H1 (cell line): Measurements from ENCODE around the gene GTPBP6. TPM values are rescaled to one million over a fixed set of nuclear protein-coding genes. Genes with fewer than 3 reads are reported as not detected.

Experiments used
- CTCF ChIA-PET: fragments of 300-600 bp; sonication (Branson Sonifier 250); formaldehyde crosslinking; loops from one replicate; lab custom pipeline; 2021; ENCODE audit not compliant: partially characterized antibody; lab: Charles Lee
- POLR2A ChIA-PET: fragments of 300-600 bp; sonication (Branson Sonifier 250); formaldehyde crosslinking; loops from one replicate; lab custom pipeline; 2021; ENCODE audit warnings: inconsistent platforms; ENCODE audit not compliant: partially characterized antibody; lab: Charles Lee
- DNase-seq, 2 experiments: peaks; one replicate each; pipeline versions ENCODE4 v3.0.0 to v3.0.0-alpha.2; 2010 to 2022; ENCODE audit warnings: low spot score in 2 of 2, low read depth in 1 of 2, mixed read lengths in 1 of 2
- FAIRE-seq: peaks from 2 replicates; lab custom pipeline; 2011; peaks lifted over from hg19 to GRCh38; lab: Jason Lieb, UNC
- H2AFZ ChIP-seq: 2 replicates; pipeline ENCODE4 v1.8.1; 2012; ENCODE audit warnings: low read length, inconsistent platforms
- H2AK5ac ChIP-seq: 2 replicates; pipeline ENCODE4 v1.6.1; 2013; ENCODE audit warnings: low read depth, low read length
- H2BK120ac ChIP-seq: replicated peaks from 2 replicates; pipeline ENCODE3; 2013; ENCODE audit warnings: low read depth, low read length, inconsistent platforms
- H2BK12ac ChIP-seq: 2 replicates; pipeline ENCODE4 v1.6.1; 2013; ENCODE audit warnings: low read depth, low read length
- H2BK15ac ChIP-seq: 2 replicates; pipeline ENCODE4 v1.6.1; 2013; ENCODE audit warnings: low read length
- H2BK20ac ChIP-seq: 2 replicates; pipeline ENCODE4 v1.6.1; 2013; ENCODE audit warnings: low read length
- H2BK5ac ChIP-seq: 2 replicates; pipeline ENCODE4 v1.6.1; 2013; ENCODE audit warnings: low read depth, low read length
- H3K14ac ChIP-seq: 2 replicates; pipeline ENCODE4 v1.6.1; 2013; ENCODE audit warnings: inconsistent platforms; ENCODE audit not compliant: insufficient read length
- H3K18ac ChIP-seq: 2 replicates; pipeline ENCODE4 v1.6.1; 2013; ENCODE audit warnings: low read length; ENCODE audit errors: extremely low read depth
- H3K23ac ChIP-seq: 2 replicates; pipeline ENCODE4 v1.6.1; 2013; ENCODE audit warnings: inconsistent platforms; ENCODE audit not compliant: insufficient read length
- H3K23me2 ChIP-seq: 2 replicates; pipeline ENCODE4 v1.6.1; 2013; ENCODE audit warnings: low read depth, low read length
- H3K27ac ChIP-seq: 2 replicates; pipeline ENCODE4 v1.6.1; 2011; ENCODE audit warnings: low read depth, low read length, inconsistent platforms
- H3K27me3 ChIP-seq, 4 experiments: replicated peaks in 1 of 4; 1 replicate in 1 of 4; 2 replicates in 3 of 4; pipeline versions ENCODE4 v1.6.1 to v1.8.1; 2011 to 2013; ENCODE audit warnings: low read length in 3 of 4, mild to moderate bottlenecking in 3 of 4, inconsistent platforms in 2 of 4, mixed read lengths in 2 of 4, moderate library complexity in 1 of 4; ENCODE audit not compliant: control insufficient read depth in 3 of 4, insufficient read depth in 3 of 4; ENCODE audit errors: extremely low read depth in 1 of 4
- H3K36me3 ChIP-seq, 4 experiments: 2 replicates each; pipeline versions ENCODE4 v1.6.1 to v1.8.1; 2011 to 2013; ENCODE audit warnings: mild to moderate bottlenecking in 4 of 4, low read length in 3 of 4, moderate library complexity in 2 of 4, control low read depth in 1 of 4, inconsistent platforms in 1 of 4; ENCODE audit not compliant: insufficient read depth in 4 of 4, control insufficient read depth in 2 of 4
- H3K4ac ChIP-seq: replicated peaks from 2 replicates; pipeline ENCODE3; 2013; ENCODE audit warnings: low read length, low read depth, mixed read lengths, inconsistent platforms; ENCODE audit not compliant: insufficient read length
- H3K4me1 ChIP-seq, 4 experiments: replicated peaks in 1 of 4; 1 replicate in 1 of 4; 2 replicates in 3 of 4; pipeline versions ENCODE4 v1.6.1 to v1.8.1; 2011 to 2013; ENCODE audit warnings: low read length in 3 of 4, inconsistent platforms in 2 of 4, mixed read lengths in 1 of 4; ENCODE audit not compliant: insufficient read depth in 4 of 4, control insufficient read depth in 3 of 4
- H3K4me2 ChIP-seq, 2 experiments: 2 replicates each; pipeline versions ENCODE4 v1.6.1 to v1.8.1; 2011 to 2013; ENCODE audit warnings: low read depth in 2 of 2, low read length in 2 of 2, control low read depth in 1 of 2, inconsistent platforms in 1 of 2, mild to moderate bottlenecking in 1 of 2; ENCODE audit not compliant: insufficient read depth in 1 of 2
- H3K4me3 ChIP-seq, 4 experiments: fragments of 200-600, 300-600 bp in 1 of 4; sonication (generic), shearing (Covaris generic), sonication (Bioruptor Twin) in 1 of 4; 2 replicates each; pipeline versions ENCODE4 v1.5.1 to v1.8.1; 2011 to 2016; ENCODE audit warnings: low read length in 4 of 4, low read depth in 3 of 4, control low read depth in 2 of 4, inconsistent platforms in 2 of 4, mild to moderate bottlenecking in 2 of 4, mixed read lengths in 1 of 4, moderate library complexity in 1 of 4; ENCODE audit not compliant: insufficient read depth in 2 of 4; ENCODE audit errors: extremely low read depth in 1 of 4
- H3K56ac ChIP-seq: replicated peaks from 2 replicates; pipeline ENCODE3; 2013; ENCODE audit warnings: low read depth, mild to moderate bottlenecking, mixed read lengths, low read length, inconsistent platforms; ENCODE audit not compliant: insufficient read length
- H3K79me1 ChIP-seq: 2 replicates; pipeline ENCODE4 v1.6.1; 2013; ENCODE audit warnings: low read depth, low read length, control low read depth
- H3K79me2 ChIP-seq, 2 experiments: 2 replicates each; pipeline versions ENCODE4 v1.6.1 to v1.8.1; 2012 to 2013; ENCODE audit warnings: low read length in 2 of 2, mild to moderate bottlenecking in 2 of 2, inconsistent platforms in 1 of 2; ENCODE audit not compliant: insufficient read depth in 2 of 2, control insufficient read depth in 1 of 2
- H3K9ac ChIP-seq, 4 experiments: replicated peaks in 1 of 4; 1 replicate in 1 of 4; 2 replicates in 3 of 4; pipeline versions ENCODE4 v1.6.1 to v1.8.1; 2011 to 2013; ENCODE audit warnings: low read depth in 3 of 4, low read length in 3 of 4, control low read depth in 2 of 4, mild to moderate bottlenecking in 2 of 4, moderate library complexity in 2 of 4, inconsistent platforms in 1 of 4; ENCODE audit errors: extremely low read depth in 1 of 4
- H3K9me3 ChIP-seq, 2 experiments: 2 replicates each; pipeline versions ENCODE4 v1.6.1 to v1.8.1; 2012 to 2013; ENCODE audit warnings: mild to moderate bottlenecking in 2 of 2, moderate library complexity in 2 of 2, control low read depth in 1 of 2, inconsistent platforms in 1 of 2, low read depth in 1 of 2, low read length in 1 of 2, mixed read lengths in 1 of 2; ENCODE audit not compliant: insufficient read depth in 2 of 2
- H4K20me1 ChIP-seq, 2 experiments: replicated peaks in 1 of 2; 2 replicates each; pipeline versions ENCODE3 to v1.8.1; 2011 to 2013; ENCODE audit warnings: inconsistent platforms in 2 of 2, low read length in 2 of 2, mild to moderate bottlenecking in 1 of 2; ENCODE audit not compliant: insufficient read depth in 2 of 2, control insufficient read depth in 1 of 2
- H4K5ac ChIP-seq: 2 replicates; pipeline ENCODE4 v1.6.1; 2013; ENCODE audit warnings: low read length, low read depth, mixed read lengths, inconsistent platforms; ENCODE audit not compliant: insufficient read length
- H4K8ac ChIP-seq: 2 replicates; pipeline ENCODE4 v1.8.0; 2013; ENCODE audit warnings: mild to moderate bottlenecking, moderate library complexity, low read length, inconsistent platforms; ENCODE audit not compliant: insufficient read depth; ENCODE audit errors: extremely low read depth
- H4K91ac ChIP-seq: replicated peaks from 2 replicates; pipeline ENCODE3; 2013; ENCODE audit warnings: low read length, mixed read lengths, inconsistent platforms; ENCODE audit not compliant: insufficient read length
- CEBPB ChIP-seq: IDR thresholded peaks from 2 replicates; pipeline ENCODE4 v1.6.1; 2012; ENCODE audit warnings: low read depth, low read length
- CHD2 ChIP-seq: IDR thresholded peaks from 2 replicates; pipeline ENCODE4 v1.6.1; 2012; ENCODE audit warnings: low read length, improper control_type of control experiment
- EP300 ChIP-seq, 2 experiments: IDR thresholded peaks; 1 replicate in 1 of 2; 2 replicates in 1 of 2; pipeline ENCODE4 v1.6.1; 2011 to 2012; ENCODE audit warnings: low read depth in 2 of 2, low read length in 2 of 2, mild to moderate bottlenecking in 2 of 2, borderline replicate concordance in 1 of 2, inconsistent platforms in 1 of 2, moderate library complexity in 1 of 2
- EZH2 ChIP-seq: fragments of 200-600 bp; sonication (generic); IDR thresholded peaks from 2 replicates; pipeline ENCODE4 v1.7.1; 2012; ENCODE audit warnings: low read depth, mild to moderate bottlenecking, moderate library complexity, low read length, inconsistent platforms; ENCODE audit not compliant: severe bottlenecking
- HDAC6 ChIP-seq: IDR thresholded peaks from one replicate; pipeline ENCODE4 v1.7.1; 2012; ENCODE audit warnings: low read depth, mild to moderate bottlenecking, inconsistent platforms, low read length, moderate library complexity
- KDM4A ChIP-seq: IDR thresholded peaks from one replicate; pipeline ENCODE4 v1.7.1; 2012; ENCODE audit warnings: low read depth, mild to moderate bottlenecking, moderate library complexity, low read length, inconsistent platforms; ENCODE audit not compliant: severe bottlenecking
- POLR2A ChIP-seq, 2 experiments: IDR thresholded peaks; 1 replicate in 1 of 2; 2 replicates in 1 of 2; pipeline ENCODE4 v1.6.1; 2011; ENCODE audit warnings: low read depth in 2 of 2, low read length in 2 of 2, mild to moderate bottlenecking in 2 of 2; ENCODE audit errors: control extremely low read depth in 1 of 2
- POLR2AphosphoS5 ChIP-seq: IDR thresholded peaks from 2 replicates; pipeline ENCODE4 v1.6.1; 2011; ENCODE audit warnings: low read depth, low read length
- RAD21 ChIP-seq, 2 experiments: IDR thresholded peaks in 1 of 2; conservative IDR thresholded peaks in 1 of 2; 2 replicates each; pipeline ENCODE4 v1.6.1; 2011; ENCODE audit warnings: low read depth in 2 of 2, low read length in 2 of 2, improper control_type of control experiment in 1 of 2, inconsistent platforms in 1 of 2, mild to moderate bottlenecking in 1 of 2, moderate library complexity in 1 of 2
- SP2 ChIP-seq: IDR thresholded peaks from 2 replicates; pipeline ENCODE4 v1.6.1; 2012; ENCODE audit warnings: mild to moderate bottlenecking, low read length, inconsistent platforms
- SP4 ChIP-seq: IDR thresholded peaks from 2 replicates; pipeline ENCODE4 v1.6.1; 2012; ENCODE audit warnings: low read length, inconsistent platforms
- TBP ChIP-seq: IDR thresholded peaks from 2 replicates; pipeline ENCODE4 v1.6.1; 2011; ENCODE audit warnings: low read depth, low read length, improper control_type of control experiment
- WGBS, 2 experiments: shearing (Covaris generic) in 1 of 2; methylation state at CpG; one replicate each; pipeline versions ENCODE4 v1.1.6 to v1.1.7; 2013 to 2015; ENCODE audit warnings: low lambda C conversion rate in 2 of 2, mixed read lengths in 2 of 2, inconsistent platforms in 1 of 2, low coverage in 1 of 2, missing lambda C conversion rate in 1 of 2; ENCODE audit not compliant: insufficient replicate concordance in 2 of 2, insufficient coverage in 1 of 2, insufficient read length in 1 of 2; ENCODE audit errors: extremely low coverage in 1 of 2, missing lambda C conversion rate in 1 of 2; 5-methylcytosine and 5-hydroxymethylcytosine counted together
- polyA plus RNA-seq, 7 experiments: library from polyadenylated mRNA; depleted of rRNA in 3 of 7; stranded (reverse) in 5 of 7; unstranded in 2 of 7; fragments of >200 nt in 5 of 7; fragments of 200-250 nt in 2 of 7; gene quantifications; 1 replicate in 5 of 7; 2 replicates in 1 of 7; 4 replicates in 1 of 7; pipeline versions ENCODE4 v1.2.1 to v1.2.3, GENCODE V29; 2011 to 2013; ENCODE audit warnings: missing spikeins in 2 of 7, mixed read lengths in 2 of 7
- total RNA-seq: library from RNA; stranded (reverse); fragmentation: NEBNext Ultra II Directional; extraction: Animal tissue kit (Norgen Biotek cat#: 25700); gene quantifications from 2 replicates; pipeline ENCODE4 v1.2.1, GENCODE V29; 2021

GTPBP6 gene
- total and polyA plus RNA-seq, 2 of the 8 experiments (the other 6 are each of a cell fraction or from before 2014, with no cell fraction given): 33.9 to 57.1 TPM

GRCh38 chrX:350534-351323, 32.1 kb upstream of the GTPBP6 start:
- ChIA-PET CTCF (no interaction called here), POLR2A (no interaction called here)
- Histone ChIP-seq H3K27me3 (no peaks in the 10 kb centered on the region), H3K79me2 (peaks cover 0 to 57% of the 10 kb centered on the region in 2 experiments; a peak in 2 of 4 replicates), H2BK120ac (no peak overlapping the region), H3K79me1 (peaks cover 13% of the 10 kb centered on the region), H3K4me2 (no peak overlapping the region), H3K18ac (no peak overlapping the region), H2AFZ (no peak overlapping the region), H4K8ac (peak overlapping the region; percentile 71; the same call in 1 of the 2 replicates), H3K4ac (no peak overlapping the region), H4K20me1 (peaks cover 11 to 15% of the 10 kb centered on the region in 2 experiments), H3K36me3 (peaks cover 0 to 19% (median 11%) of the 10 kb centered on the region in 4 experiments; a peak in 5 of 8 replicates), H2BK15ac (no peak overlapping the region), H2BK20ac (no peak overlapping the region), H3K14ac (no peak overlapping the region), H3K4me1 (no peaks in the 10 kb centered on the region; a peak in 1 of 7 replicates), H3K9me3 (no peaks in the 10 kb centered on the region), H3K23me2 (no peaks in the 10 kb centered on the region), H3K4me3 (no peak overlapping the region), H2BK12ac (no peak overlapping the region), H3K56ac (no peak overlapping the region), H4K5ac (no peak overlapping the region), H3K27ac (no peak overlapping the region), H3K9ac (no peak overlapping the region), H4K91ac (no peak overlapping the region), H2AK5ac (no peak overlapping the region), H3K23ac (no peak overlapping the region), H2BK5ac (peak overlapping the region; percentile 52; the same call in 1 of the 2 replicates)
- FAIRE-seq: no peak
- WGBS, 2 experiments: 93% methylated on average over 38 of the region's 61 CpGs; no CpG with 5 or more reads in 1 of the 2 experiments
- DNase-seq: peak in 1 of 2 experiments; percentile 48
- TF ChIP-seq CEBPB (no peak), TBP (no peak), EP300 (IDR thresholded peaks at IDR 0.05; ENCODE audit: borderline replicate concordance in 1 of 2, low read depth in 2 of 2, low read length in 2 of 2) (no peak), RAD21 (IDR thresholded peaks at IDR 0.05 in 1 of 2, conservative IDR thresholded peaks at IDR 0.05 in 1 of 2; ENCODE audit: low read depth in 2 of 2, low read length in 2 of 2) (no peak), SP2 (no peak), POLR2A (IDR thresholded peaks at IDR 0.05; ENCODE audit: control extremely low read depth in 1 of 2, low read depth in 2 of 2, low read length in 2 of 2) (no peak), SP4 (no peak), POLR2AphosphoS5 (no peak), CHD2 (no peak), HDAC6 (no peak), KDM4A (no peak), EZH2 (no peak)
